NCI-H226 (cell line): ENCODE results near the gene NUP50.

Experiments used
- DNase-seq: peaks from one replicate; pipeline ENCODE4 v3.0.0-alpha.2; 2015

Gene NUP50

GRCh38 chr22:45233827-45234226 is 70.1 kb downstream of the NUP50 start:
- DNase-seq, result no peak

- no peak for DNase-seq
These were observed 71.5 kb downstream of the NUP50 start for GRCh38 chr22:45235101-45235777.

- no peak for DNase-seq
These were observed 72.2 kb downstream of the NUP50 start for GRCh38 chr22:45235851-45236342.

GRCh38 chr22:45237065-45237990 is 73.6 kb downstream of the NUP50 start:
- no peak for DNase-seq
